Measurements from ENCODE around the gene GRK2.

DNA sequence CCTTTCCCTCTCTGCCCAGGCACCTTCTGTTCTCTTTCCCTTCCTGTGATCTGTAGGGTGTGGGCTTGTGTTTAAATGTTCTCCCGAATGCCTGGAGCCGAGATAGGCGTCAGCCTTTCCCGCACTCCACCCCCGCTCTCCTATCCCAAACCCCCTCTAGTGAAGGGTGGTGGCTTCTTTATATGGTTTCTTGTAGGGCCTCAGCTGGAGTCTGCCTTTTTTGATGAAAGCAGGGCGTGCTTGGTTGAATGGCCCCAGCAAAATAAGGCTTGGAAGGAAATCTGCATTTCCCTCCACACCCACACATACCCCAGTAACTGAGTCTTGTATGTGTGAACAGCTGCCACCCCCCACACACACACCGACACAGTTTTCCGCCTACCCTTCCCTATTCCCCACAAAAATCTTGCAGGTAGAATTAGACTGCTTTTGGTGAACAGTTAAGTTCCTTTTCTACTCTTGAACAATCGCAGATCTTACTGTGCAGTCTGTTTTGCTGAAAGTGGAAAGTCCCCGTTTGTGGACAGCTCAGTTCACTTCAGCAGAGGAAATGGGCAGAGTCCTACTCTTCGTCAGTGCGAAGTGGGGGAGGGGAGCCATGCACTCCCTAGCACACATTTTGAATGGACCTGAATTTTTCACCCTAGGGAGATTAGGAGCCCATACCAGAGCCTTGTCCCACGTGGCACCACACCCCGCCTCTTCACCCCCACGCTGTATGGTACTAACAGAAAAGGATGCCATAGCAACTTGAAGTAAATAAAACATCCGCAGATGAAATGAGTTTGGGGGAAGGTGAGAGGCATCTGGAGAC lies 25.5 kb upstream of the GRK2 start:
- TF ChIP-seq, protein P1, sequence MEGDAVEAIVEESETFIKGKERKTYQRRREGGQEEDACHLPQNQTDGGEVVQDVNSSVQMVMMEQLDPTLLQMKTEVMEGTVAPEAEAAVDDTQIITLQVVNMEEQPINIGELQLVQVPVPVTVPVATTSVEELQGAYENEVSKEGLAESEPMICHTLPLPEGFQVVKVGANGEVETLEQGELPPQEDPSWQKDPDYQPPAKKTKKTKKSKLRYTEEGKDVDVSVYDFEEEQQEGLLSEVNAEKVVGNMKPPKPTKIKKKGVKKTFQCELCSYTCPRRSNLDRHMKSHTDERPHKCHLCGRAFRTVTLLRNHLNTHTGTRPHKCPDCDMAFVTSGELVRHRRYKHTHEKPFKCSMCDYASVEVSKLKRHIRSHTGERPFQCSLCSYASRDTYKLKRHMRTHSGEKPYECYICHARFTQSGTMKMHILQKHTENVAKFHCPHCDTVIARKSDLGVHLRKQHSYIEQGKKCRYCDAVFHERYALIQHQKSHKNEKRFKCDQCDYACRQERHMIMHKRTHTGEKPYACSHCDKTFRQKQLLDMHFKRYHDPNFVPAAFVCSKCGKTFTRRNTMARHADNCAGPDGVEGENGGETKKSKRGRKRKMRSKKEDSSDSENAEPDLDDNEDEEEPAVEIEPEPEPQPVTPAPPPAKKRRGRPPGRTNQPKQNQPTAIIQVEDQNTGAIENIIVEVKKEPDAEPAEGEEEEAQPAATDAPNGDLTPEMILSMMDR (IDR thresholded peaks at IDR 0.05) = no peak
- TF ChIP-seq POLR2AphosphoS5 (IDR thresholded peaks at IDR 0.05) = peak; percentile 93
